ENCODE results near the gene GRK5.

- no peak for TF ChIP-seq CTCF (IDR thresholded peaks at IDR 0.05)
- no peak for TF ChIP-seq EP300 (IDR thresholded peaks at IDR 0.05)
- no peak for TF ChIP-seq POLR2A (IDR thresholded peaks at IDR 0.05)
Observed at GRCh38 chr10:119483839-119484238, 276.5 kb downstream of the GRK5 start.
